Spleen (tissue), 11 donors: ENCODE results near the gene RNF214. TPM values are rescaled to one million over a fixed set of nuclear protein-coding genes. Genes with fewer than 3 reads are reported as not detected.

ENCODE experiments used
- DNase-seq: peaks from one replicate; pipeline ENCODE4 v3.0.0-alpha.2; 2020
- H3K27ac ChIP-seq, 8 donors: fragments of 200-600 bp; sonication (generic) in 7 of 8; 1 replicate in 4 of 8; 2 replicates in 4 of 8; pipeline versions ENCODE4 v1.5.0 to v1.8.0; 2016 to 2021; ENCODE audit warnings: inconsistent platforms in 4 of 8, mild to moderate bottlenecking in 4 of 8, moderate library complexity in 1 of 8
- H3K27me3 ChIP-seq, 7 donors: fragments of 200-600 bp; sonication (generic) in 6 of 7; replicated peaks in 1 of 7; 1 replicate in 4 of 7; 2 replicates in 3 of 7; pipeline versions ENCODE4 v1.5.0 to v1.8.0; 2016 to 2021; ENCODE audit warnings: inconsistent platforms in 3 of 7, mild to moderate bottlenecking in 1 of 7
- H3K36me3 ChIP-seq, 6 donors: fragments of 200-600 bp; sonication (generic) in 5 of 6; 1 replicate in 4 of 6; 2 replicates in 2 of 6; pipeline versions ENCODE4 v1.5.0 to v1.8.0; 2016 to 2021; ENCODE audit warnings: inconsistent platforms in 2 of 6
- H3K4me1 ChIP-seq, 6 donors: fragments of 200-600 bp; sonication (generic) in 5 of 6; 1 replicate in 3 of 6; 2 replicates in 3 of 6; pipeline versions ENCODE4 v1.5.0 to v1.8.0; 2016 to 2021; ENCODE audit warnings: inconsistent platforms in 3 of 6
- H3K4me3 ChIP-seq, 8 donors: fragments of 200-600 bp; sonication (generic) in 7 of 8; 1 replicate in 4 of 8; 2 replicates in 4 of 8; pipeline versions ENCODE4 v1.5.0 to v1.8.0; 2016 to 2021; ENCODE audit warnings: inconsistent platforms in 4 of 8, mild to moderate bottlenecking in 4 of 8, moderate library complexity in 2 of 8
- H3K9me3 ChIP-seq, 8 donors: fragments of 200-600 bp; sonication (generic) in 7 of 8; 1 replicate in 4 of 8; 2 replicates in 4 of 8; pipeline versions ENCODE4 v1.5.0 to v1.8.0; 2016 to 2021; ENCODE audit warnings: inconsistent platforms in 4 of 8
- POLR2A ChIP-seq, 3 donors: fragments of 450-650 bp; IDR thresholded peaks; one replicate each; pipeline ENCODE4 v1.5.1; 2017; ENCODE audit warnings: antibody characterized with exemption in 3 of 3, mild to moderate bottlenecking in 1 of 3
- POLR2AphosphoS5 ChIP-seq, 3 donors: sonication (generic); formaldehyde crosslinking; IDR thresholded peaks; one replicate each; pipeline ENCODE4 v1.5.1; 2017; ENCODE audit warnings: antibody characterized with exemption in 3 of 3
- WGBS, 5 donors: extraction: QIAGEN DNeasy Blood & Tissue Kit in 3 of 5; methylation state at CpG; one replicate each; pipeline versions ENCODE4 v1.1.5 to v1.1.7; 2013 to 2018; 5-methylcytosine and 5-hydroxymethylcytosine counted together
- intact Hi-C: fragments of 100-400 bp; cut with DNase I; formaldehyde crosslinking; loops from one replicate; pipeline ENCODE4 v1.15.0; 2023; ENCODE audit warnings: low total_unique reads
- polyA plus RNA-seq, 3 donors: library from polyadenylated mRNA; stranded (reverse); fragments of 200-250 nt; gene quantifications; one replicate each; pipeline ENCODE4 v1.2.1, GENCODE V29; 2013
- total RNA-seq, 7 donors: library from RNA; depleted of rRNA in 3 of 7; stranded (reverse); fragments of >200 nt in 3 of 7; fragmentation: NEBNext Ultra II Directional in 4 of 7; extraction: Animal tissue kit (Norgen Biotek cat#: 25700) in 4 of 7; gene quantifications; one replicate each; pipeline versions ENCODE4 v1.1.0 to v1.2.1, GENCODE V29; 2016 to 2021
- TF ChIP-seq, protein P1 (sequence below), 11 experiments: fragments of 200-600 bp in 7 of 11; fragments of 450-650 bp in 4 of 11; sonication (generic) in 4 of 11; IDR thresholded peaks in 8 of 11; conservative IDR thresholded peaks in 3 of 11; 1 replicate in 7 of 11; 2 replicates in 4 of 11; pipeline versions ENCODE4 v1.4.0 to v1.8.0; 2016 to 2021; ENCODE audit warnings: antibody characterized with exemption in 11 of 11, inconsistent platforms in 4 of 11, mild to moderate bottlenecking in 1 of 11
- donor health status: healthy with polysubstance abuse.
- donor health status: DM: no; HTN: no; CAD: no; lungs with moderate emphysema.
- donor health status: DM: no; HTN: no; CAD: no.
- donor health status: Bipolar disorder and iron deficiency.
- donor health status: healthy.
- donor health status: DM: no; HTN: no; CAD: no.
- donor health status: DM: yes; HTN: yes; CAD: no.

The RNF214 gene
- total and polyA plus RNA-seq, 10 donors, result 5.6 to 29.6 (median 19.6) TPM

DNA sequence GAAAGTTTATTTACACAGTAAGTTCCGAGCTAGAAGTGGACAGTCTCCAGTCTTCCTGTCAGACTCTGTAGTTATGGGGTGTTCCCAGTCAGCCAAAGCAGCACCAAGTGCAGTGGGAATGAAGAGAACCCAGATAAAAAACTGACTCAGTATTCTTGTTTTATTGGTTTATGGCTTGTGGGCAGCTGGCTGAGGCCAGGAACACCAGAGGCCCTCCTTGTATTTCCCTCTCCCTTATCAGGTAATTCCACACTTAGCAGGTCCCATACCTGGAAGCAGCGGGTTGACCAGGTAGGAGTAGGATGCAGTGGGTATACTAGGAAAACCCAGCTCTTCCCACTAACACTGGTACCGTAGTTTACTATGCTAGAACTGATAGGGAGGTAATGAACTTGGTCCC lies 55.2 kb downstream of the RNF214 start:
- H3K9me3 ChIP-seq, result no peaks in the 10 kb centered on the region
- H3K27me3 ChIP-seq, result no peaks in the 10 kb centered on the region
- intact Hi-C loops, result no loop called here
- TF ChIP-seq, protein P1, sequence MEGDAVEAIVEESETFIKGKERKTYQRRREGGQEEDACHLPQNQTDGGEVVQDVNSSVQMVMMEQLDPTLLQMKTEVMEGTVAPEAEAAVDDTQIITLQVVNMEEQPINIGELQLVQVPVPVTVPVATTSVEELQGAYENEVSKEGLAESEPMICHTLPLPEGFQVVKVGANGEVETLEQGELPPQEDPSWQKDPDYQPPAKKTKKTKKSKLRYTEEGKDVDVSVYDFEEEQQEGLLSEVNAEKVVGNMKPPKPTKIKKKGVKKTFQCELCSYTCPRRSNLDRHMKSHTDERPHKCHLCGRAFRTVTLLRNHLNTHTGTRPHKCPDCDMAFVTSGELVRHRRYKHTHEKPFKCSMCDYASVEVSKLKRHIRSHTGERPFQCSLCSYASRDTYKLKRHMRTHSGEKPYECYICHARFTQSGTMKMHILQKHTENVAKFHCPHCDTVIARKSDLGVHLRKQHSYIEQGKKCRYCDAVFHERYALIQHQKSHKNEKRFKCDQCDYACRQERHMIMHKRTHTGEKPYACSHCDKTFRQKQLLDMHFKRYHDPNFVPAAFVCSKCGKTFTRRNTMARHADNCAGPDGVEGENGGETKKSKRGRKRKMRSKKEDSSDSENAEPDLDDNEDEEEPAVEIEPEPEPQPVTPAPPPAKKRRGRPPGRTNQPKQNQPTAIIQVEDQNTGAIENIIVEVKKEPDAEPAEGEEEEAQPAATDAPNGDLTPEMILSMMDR (IDR thresholded peaks at IDR 0.05 in 8 of 11, conservative IDR thresholded peaks at IDR 0.05 in 3 of 11), result no peak
- TF ChIP-seq POLR2A (IDR thresholded peaks at IDR 0.05) (no peak), POLR2AphosphoS5 (IDR thresholded peaks at IDR 0.05) (no peak)
- no peaks in the 10 kb centered on the region for H3K4me1 ChIP-seq
- DNase-seq, result no peak
- H3K27ac ChIP-seq, result no peak overlapping the region
- no peak overlapping the region for H3K4me3 ChIP-seq
- WGBS, 5 donors, result 90 to 96% (median 91%) methylated on average over 3 of the region's 3 CpGs
- H3K36me3 ChIP-seq, result peaks cover 0 to 98% (median 62%) of the 10 kb centered on the region in 6 donors

- H3K4me1 ChIP-seq, result no peaks in the 10 kb centered on the region
- H3K4me3 ChIP-seq, result no peak overlapping the region
- no peak overlapping the region for H3K27ac ChIP-seq
- no peaks in the 10 kb centered on the region for H3K27me3 ChIP-seq
- intact Hi-C loops, result no loop called here
- H3K36me3 ChIP-seq, result peaks cover 0 to 98% (median 44%) of the 10 kb centered on the region in 6 donors
- no peaks in the 10 kb centered on the region for H3K9me3 ChIP-seq
- DNase-seq, result no peak
- 73 to 100% (median 95%) methylated on average over 1 of the region's 1 CpG for WGBS, 5 donors
- TF ChIP-seq, protein P1 (IDR thresholded peaks at IDR 0.05 in 8 of 11, conservative IDR thresholded peaks at IDR 0.05 in 3 of 11), result no peak
- TF ChIP-seq POLR2A (IDR thresholded peaks at IDR 0.05) (no peak), POLR2AphosphoS5 (IDR thresholded peaks at IDR 0.05) (no peak)
These were observed 57.3 kb downstream of the RNF214 start for GRCh38 chr11:117289795-117290194.

- WGBS, 5 donors, result 81 to 92% (median 87%) methylated on average over 8 of the region's 8 CpGs
- no peak for DNase-seq
- H3K4me1 ChIP-seq, result no peaks in the 10 kb centered on the region
- H3K36me3 ChIP-seq, result peaks cover 0 to 98% (median 34%) of the 10 kb centered on the region in 6 donors
- H3K9me3 ChIP-seq, result no peaks in the 10 kb centered on the region
- no peaks in the 10 kb centered on the region for H3K27me3 ChIP-seq
- H3K27ac ChIP-seq, result no peak within 1 kb of the TSS
- intact Hi-C loops, result no loop called here
- no peak within 1 kb of the TSS for H3K4me3 ChIP-seq
- TF ChIP-seq POLR2A (IDR thresholded peaks at IDR 0.05) (no peak), POLR2AphosphoS5 (IDR thresholded peaks at IDR 0.05) (no peak)
- TF ChIP-seq, protein P1 (IDR thresholded peaks at IDR 0.05 in 8 of 11, conservative IDR thresholded peaks at IDR 0.05 in 3 of 11), result no peak
These were observed 58.4 kb downstream of the RNF214 start, which contains the start of gene BACE1-AS for GRCh38 chr11:117290809-117291396. Gene BACE1-AS (plus strand): TSS chr11:117291346.

- no peak overlapping the region for H3K4me3 ChIP-seq
- TF ChIP-seq POLR2AphosphoS5 (IDR thresholded peaks at IDR 0.05), result no peak
- TF ChIP-seq, protein P1 (IDR thresholded peaks at IDR 0.05 in 8 of 11, conservative IDR thresholded peaks at IDR 0.05 in 3 of 11), result no peak
- TF ChIP-seq POLR2A (IDR thresholded peaks at IDR 0.05), result no peak
- no peaks in the 10 kb centered on the region for H3K27me3 ChIP-seq
- no peak for DNase-seq
- WGBS, 5 donors, result 90 to 100% (median 98%) methylated on average over 2 of the region's 2 CpGs
- no peaks in the 10 kb centered on the region for H3K4me1 ChIP-seq
- H3K9me3 ChIP-seq, result no peaks in the 10 kb centered on the region
- intact Hi-C loops, result no loop called here
- no peak overlapping the region for H3K27ac ChIP-seq
- peaks cover 0 to 89% (median 26%) of the 10 kb centered on the region in 6 donors for H3K36me3 ChIP-seq
These were observed 60.1 kb downstream of the RNF214 start for GRCh38 chr11:117292616-117293015.
